HG03457 (cell line): ENCODE results near the gene WDR4.
"Not testable (repeated sequence)": the region's sequence is repeated elsewhere in the genome, so short reads cannot be mapped to it uniquely, and the experiment has no call there.

Experiments
- ATAC-seq: cut with Tn5 transposase; IDR thresholded peaks from one replicate; pipeline ENCODE4 v1.9.1; 2021; ENCODE audit warnings: moderate number of reproducible peaks; ENCODE audit not compliant: unreplicated experiment

Gene WDR4

GRCh38 chr21:42820616-42821465 lies 58.5 kb downstream of the WDR4 start:
- ATAC-seq, result no peak

DNA sequence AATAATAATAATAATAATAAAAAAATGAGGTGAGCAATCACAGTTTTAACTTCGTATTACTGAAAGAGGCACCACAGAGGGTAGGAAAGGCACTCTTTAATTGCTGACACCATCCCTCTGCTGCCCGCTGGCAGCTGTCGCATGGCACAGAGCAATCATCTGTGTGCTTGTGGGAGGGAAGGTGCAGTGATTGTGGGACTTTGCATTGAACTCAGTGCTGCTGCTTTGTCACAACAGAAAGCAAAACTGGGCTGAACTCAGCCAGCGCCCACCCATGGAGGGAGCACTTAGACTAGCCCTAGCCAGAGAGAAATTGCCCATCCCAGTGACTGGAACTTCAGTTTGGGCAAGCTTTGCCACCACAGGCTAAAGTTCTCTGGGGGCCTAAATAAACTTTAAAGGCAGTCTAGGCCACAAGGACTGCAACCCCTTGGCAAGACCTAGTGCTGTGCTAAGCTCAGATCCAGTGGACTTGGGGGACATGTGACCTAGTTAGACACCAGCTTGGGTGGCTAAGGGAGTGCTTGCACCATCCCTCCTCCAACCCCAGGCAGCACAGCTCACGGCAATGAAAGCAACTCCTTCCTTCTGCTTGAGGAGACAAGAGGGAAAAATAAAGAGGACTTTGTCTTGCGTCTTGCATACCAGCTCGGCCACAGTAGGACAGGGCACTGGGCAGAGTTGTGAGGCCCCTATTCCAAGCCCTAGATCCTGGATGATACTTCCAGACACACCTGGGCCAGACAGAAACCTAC lies 59.3 kb downstream of the WDR4 start:
- ATAC-seq, result no peak

DNA sequence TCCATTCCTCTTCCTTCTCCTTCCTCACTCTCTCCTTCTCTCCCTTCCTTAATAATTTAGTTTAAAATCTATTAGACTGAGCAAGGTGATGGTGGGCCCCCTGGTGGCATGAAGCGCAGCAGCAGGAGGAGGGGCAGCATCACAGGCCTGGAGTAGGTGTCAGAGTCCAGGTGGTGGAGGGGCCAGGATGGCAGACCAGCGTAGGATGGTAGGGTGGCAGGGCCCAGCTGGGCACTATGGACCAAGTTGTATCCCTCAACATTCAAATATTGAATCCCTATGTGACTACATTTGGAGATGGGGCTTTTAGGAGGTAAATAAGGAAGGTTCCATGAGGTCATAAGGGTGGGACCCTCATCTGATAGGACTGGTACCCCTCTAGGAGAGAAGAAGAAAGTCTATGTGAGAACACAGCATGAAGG lies 61.0 kb downstream of the WDR4 start:
- ATAC-seq, result no peak

DNA sequence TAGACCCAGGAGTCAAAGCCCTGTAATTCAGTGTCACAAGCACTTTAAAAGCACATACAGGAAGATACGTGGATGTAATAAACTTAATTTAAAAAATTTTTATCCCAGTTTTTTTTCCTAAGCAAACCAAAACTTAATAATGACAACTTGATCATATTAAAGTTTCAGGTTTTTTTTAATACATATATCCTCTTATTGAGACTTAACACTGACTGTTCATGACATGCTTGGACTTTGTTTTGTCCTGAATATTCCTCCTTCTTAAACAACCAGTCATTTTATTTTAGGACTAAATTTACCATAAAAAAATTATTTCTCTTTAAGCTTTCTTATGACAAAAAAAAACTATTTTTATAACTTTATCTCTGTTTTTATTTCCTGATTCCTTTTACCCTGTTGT lies 64.1 kb downstream of the WDR4 start:
- ATAC-seq, result no peak

GRCh38 chr21:42812528-42813241 lies 66.7 kb downstream of the WDR4 start:
- not testable (repeated sequence) for ATAC-seq

GRCh38 chr21:42811960-42812359 lies 67.4 kb downstream of the WDR4 start:
- no peak for ATAC-seq

- ATAC-seq, result no peak
Measured at GRCh38 chr21:42809577-42810475, 69.5 kb downstream of the WDR4 start.

- ATAC-seq, result no peak
Measured at GRCh38 chr21:42809171-42809570, 70.2 kb downstream of the WDR4 start.

GRCh38 chr21:42807938-42808613 lies 71.3 kb downstream of the WDR4 start:
- no peak for ATAC-seq

DNA sequence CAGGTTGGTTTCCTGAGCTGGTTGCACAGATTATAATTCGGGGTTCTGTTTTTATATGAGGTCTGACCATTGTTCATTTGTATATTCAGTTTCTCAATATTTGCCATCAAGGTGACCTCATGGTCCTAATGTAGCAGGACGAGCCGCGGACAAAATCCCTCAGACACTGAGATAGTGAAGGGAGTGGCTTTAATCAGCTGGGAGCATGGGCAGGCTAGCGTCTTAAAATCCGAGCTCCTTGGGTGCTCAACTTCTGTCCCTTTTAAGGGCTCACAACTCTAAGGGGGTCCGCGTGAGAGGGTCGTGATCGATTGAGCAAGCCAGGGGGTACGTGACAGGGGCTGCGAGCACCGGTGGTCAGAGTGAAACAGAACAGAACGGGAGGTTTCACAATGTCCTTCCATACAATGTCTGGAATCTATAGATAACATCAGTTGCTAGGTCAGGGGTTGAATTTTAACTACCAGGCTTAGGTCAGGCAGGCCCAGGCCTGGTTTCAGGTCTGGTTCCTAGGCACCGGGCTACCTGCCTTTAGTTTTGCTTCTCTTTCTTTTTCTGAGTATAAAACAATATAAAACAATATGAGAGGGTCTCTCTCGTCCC lies 71.9 kb downstream of the WDR4 start:
- not testable (repeated sequence) for ATAC-seq

DNA sequence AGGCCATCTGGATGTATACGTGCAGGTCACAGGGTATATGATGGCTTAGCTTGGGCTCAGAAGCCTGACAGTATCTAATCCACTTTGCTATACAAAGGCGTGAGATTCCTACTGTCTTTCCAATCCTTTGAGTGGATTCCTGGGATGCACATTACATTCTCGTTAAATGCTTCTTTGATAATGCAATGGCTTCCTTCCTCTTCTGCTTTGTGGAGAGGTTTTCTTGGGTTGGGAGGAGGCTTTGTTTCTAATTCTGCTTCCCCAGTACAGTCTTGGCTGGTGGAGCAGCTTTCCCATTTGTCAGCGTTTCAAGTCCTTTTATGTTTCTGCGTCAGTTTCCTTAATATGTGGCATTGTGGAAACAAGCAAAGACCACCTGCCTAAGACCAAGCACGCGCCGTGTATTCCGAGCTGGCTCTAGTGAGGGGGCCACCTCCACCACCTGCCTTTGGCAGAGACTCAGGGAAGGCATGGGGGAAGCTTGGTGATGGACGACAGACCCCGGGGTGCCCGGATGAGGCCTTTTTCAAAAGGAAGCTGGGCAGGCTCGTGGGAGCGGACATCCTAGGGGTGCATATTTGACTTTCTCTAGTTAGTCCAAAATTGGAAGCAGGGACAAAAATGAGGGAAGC lies 72.7 kb downstream of the WDR4 start:
- ATAC-seq, result no peak

- ATAC-seq, result not testable (repeated sequence)
Measured at GRCh38 chr21:42801616-42802015, 77.7 kb downstream of the WDR4 start.

GRCh38 chr21:42799948-42800347 lies 79.4 kb downstream of the WDR4 start:
- ATAC-seq, result no peak

- no peak for ATAC-seq
Measured at GRCh38 chr21:42799516-42799915, 79.8 kb downstream of the WDR4 start.
